ENCODE results near the gene ARAP3. TPM values are rescaled to one million over a fixed set of nuclear protein-coding genes. Genes with fewer than 3 reads are reported as not detected.

ARAP3 gene
- total RNA-seq, 1 donor from 2014 or later: 6.2 TPM

DNA sequence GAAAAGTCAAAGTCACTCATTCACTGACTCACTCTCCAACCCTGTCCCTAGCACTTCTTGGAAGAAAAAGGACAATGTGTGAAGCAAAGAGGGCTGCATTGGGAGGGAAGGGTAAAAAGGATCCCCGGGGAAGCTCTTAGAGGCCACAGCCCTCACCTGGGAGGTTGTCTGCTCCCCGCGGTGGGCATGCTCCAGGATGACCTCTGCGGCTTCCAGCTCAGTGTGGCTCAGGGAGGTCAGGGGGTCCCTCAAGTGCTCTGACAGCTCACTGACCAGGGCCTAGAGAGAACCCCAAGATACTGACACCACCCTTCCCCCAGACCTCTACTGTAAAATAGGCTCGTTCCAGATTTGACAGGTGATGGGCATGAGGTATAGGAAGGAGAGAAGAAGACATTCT lies 34.8 kb downstream of the ARAP3 start:
- no peak for DNase-seq (ENCODE audit: low spot score, unreplicated experiment)
- peaks cover 4% of the 10 kb centered on the region for H3K27me3 Mint-ChIP-seq
- TF ChIP-seq, protein P1, sequence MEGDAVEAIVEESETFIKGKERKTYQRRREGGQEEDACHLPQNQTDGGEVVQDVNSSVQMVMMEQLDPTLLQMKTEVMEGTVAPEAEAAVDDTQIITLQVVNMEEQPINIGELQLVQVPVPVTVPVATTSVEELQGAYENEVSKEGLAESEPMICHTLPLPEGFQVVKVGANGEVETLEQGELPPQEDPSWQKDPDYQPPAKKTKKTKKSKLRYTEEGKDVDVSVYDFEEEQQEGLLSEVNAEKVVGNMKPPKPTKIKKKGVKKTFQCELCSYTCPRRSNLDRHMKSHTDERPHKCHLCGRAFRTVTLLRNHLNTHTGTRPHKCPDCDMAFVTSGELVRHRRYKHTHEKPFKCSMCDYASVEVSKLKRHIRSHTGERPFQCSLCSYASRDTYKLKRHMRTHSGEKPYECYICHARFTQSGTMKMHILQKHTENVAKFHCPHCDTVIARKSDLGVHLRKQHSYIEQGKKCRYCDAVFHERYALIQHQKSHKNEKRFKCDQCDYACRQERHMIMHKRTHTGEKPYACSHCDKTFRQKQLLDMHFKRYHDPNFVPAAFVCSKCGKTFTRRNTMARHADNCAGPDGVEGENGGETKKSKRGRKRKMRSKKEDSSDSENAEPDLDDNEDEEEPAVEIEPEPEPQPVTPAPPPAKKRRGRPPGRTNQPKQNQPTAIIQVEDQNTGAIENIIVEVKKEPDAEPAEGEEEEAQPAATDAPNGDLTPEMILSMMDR (IDR thresholded peaks at IDR 0.05; ENCODE audit: unreplicated experiment): no peak
- H3K36me3 Mint-ChIP-seq (ENCODE audit: insufficient read depth): peaks cover 2% of the 10 kb centered on the region
- H3K9me3 Mint-ChIP-seq (ENCODE audit: low read depth): no peaks in the 10 kb centered on the region
- peaks cover 2% of the 10 kb centered on the region for H3K4me1 Mint-ChIP-seq (ENCODE audit: low read depth)
- no peak overlapping the region for H3K27ac Mint-ChIP-seq
- no peak overlapping the region for H3K4me3 Mint-ChIP-seq (ENCODE audit: low read depth)

DNA sequence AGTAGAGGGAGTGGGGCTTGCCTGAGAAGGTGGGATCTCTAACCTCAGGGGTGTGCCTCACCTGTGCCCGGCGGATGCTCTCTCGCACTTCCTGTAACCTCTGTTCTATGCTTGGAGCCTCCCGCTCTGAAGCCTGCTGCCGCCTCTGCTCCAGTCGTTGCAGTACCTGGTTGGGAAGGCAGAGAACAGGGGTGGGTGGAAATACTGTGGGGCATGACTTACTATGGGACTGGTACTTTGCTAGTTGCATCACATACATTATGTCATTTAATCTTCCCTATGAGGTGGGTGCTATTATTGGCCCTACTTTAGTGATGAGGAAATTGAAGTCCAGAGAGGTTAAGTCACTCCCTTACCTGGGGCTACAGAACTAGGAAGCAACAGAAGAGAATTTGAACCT lies 36.0 kb downstream of the ARAP3 start:
- H3K4me3 Mint-ChIP-seq (ENCODE audit: low read depth): no peak overlapping the region
- TF ChIP-seq, protein P1 (IDR thresholded peaks at IDR 0.05; ENCODE audit: unreplicated experiment): no peak
- H3K27me3 Mint-ChIP-seq: no peaks in the 10 kb centered on the region
- H3K36me3 Mint-ChIP-seq (ENCODE audit: insufficient read depth): peaks cover 2% of the 10 kb centered on the region
- H3K27ac Mint-ChIP-seq: no peak overlapping the region
- DNase-seq (ENCODE audit: low spot score, unreplicated experiment): no peak
- no peaks in the 10 kb centered on the region for H3K9me3 Mint-ChIP-seq (ENCODE audit: low read depth)
- no peaks in the 10 kb centered on the region for H3K4me1 Mint-ChIP-seq (ENCODE audit: low read depth)

DNA sequence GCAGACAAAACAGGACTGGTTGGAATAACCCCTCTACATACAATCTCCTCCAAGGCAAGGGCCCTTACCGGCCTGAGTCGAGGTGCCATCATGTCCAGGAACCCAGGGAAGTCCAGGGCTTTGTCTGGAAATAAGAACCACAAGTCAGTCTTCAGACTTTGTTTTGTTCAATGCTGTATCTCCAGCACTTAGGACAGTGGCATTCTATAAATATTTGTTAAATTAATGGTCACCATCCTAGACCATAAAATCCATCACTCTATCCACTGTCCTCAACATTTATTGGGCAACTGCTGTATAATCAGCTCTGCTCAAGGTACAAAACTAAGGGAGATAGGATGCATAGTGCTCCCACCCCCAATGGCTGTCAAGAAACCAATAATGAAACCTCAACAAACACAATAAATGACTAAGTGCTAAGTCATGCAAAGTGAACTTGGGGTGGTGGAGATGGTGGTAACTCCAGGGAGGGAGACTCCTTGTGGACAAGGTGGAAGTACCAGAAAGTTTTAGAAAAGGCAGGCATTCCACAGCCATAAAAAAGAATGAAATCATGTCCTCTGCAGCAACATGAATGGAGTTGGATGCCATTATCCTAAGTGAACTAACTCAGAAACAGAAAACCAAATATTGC lies 40.3 kb downstream of the ARAP3 start:
- no peaks in the 10 kb centered on the region for H3K9me3 Mint-ChIP-seq (ENCODE audit: low read depth)
- H3K27me3 Mint-ChIP-seq: peaks cover 6% of the 10 kb centered on the region
- no peak overlapping the region for H3K4me3 Mint-ChIP-seq (ENCODE audit: low read depth)
- H3K27ac Mint-ChIP-seq: no peak overlapping the region
- no peak for DNase-seq (ENCODE audit: low spot score, unreplicated experiment)
- H3K36me3 Mint-ChIP-seq (ENCODE audit: insufficient read depth): peaks cover 3% of the 10 kb centered on the region
- TF ChIP-seq, protein P1 (IDR thresholded peaks at IDR 0.05; ENCODE audit: unreplicated experiment): peak; percentile 20
- no peaks in the 10 kb centered on the region for H3K4me1 Mint-ChIP-seq (ENCODE audit: low read depth)

DNA sequence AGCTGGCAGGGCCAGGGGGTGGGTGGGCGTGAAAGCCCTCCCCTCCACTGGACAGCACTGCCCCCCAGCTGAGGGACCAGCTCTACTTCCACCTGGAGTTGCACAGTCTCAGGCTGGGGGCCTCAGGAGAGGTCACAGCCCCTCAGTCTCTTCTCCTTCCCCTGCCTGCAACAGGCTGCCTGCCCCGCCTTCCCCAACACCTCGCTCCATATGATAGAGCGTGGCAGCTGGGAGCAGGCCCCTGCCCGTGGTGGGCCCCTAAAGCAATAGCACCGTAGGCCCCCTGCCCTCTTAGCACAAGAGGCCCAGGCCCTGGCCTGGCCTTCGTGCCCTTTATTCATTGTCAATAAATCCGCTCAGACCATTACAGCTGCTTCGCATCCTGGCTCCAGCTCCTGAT lies 41.3 kb downstream of the ARAP3 start:
- Mint-ChIP-seq H3K27ac (no peak overlapping the region), H3K4me3 (ENCODE audit: low read depth) (no peak overlapping the region), H3K27me3 (peaks cover 6% of the 10 kb centered on the region), H3K9me3 (ENCODE audit: low read depth) (no peaks in the 10 kb centered on the region), H3K36me3 (ENCODE audit: insufficient read depth) (peaks cover 3% of the 10 kb centered on the region), H3K4me1 (ENCODE audit: low read depth) (peaks cover 6% of the 10 kb centered on the region)
- TF ChIP-seq, protein P1 (IDR thresholded peaks at IDR 0.05; ENCODE audit: unreplicated experiment): no peak
- no peak for DNase-seq (ENCODE audit: low spot score, unreplicated experiment)

DNA sequence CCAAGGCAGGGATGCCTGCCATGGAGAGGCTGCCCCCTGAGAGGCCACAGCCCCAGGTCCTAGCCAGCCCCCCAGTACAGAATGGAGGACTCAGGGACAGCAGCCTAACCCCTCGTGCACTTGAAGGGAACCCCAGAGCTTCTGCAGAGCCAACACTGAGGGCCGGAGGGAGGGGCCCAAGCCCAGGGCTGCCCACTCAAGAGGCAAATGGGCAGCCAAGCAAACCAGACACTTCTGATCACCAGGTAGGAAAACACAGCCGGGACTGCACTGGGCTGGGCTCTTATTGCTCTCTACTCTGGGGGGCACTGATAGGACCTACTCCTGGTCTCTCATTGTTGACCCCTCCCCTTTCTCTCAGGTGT lies 42.0 kb downstream of the ARAP3 start:
- no peak for DNase-seq (ENCODE audit: low spot score, unreplicated experiment)
- Mint-ChIP-seq H3K36me3 (ENCODE audit: insufficient read depth) (peaks cover 4% of the 10 kb centered on the region), H3K27ac (no peak overlapping the region), H3K9me3 (ENCODE audit: low read depth) (no peaks in the 10 kb centered on the region), H3K4me1 (ENCODE audit: low read depth) (peaks cover 11% of the 10 kb centered on the region), H3K4me3 (ENCODE audit: low read depth) (no peak overlapping the region), H3K27me3 (peaks cover 6% of the 10 kb centered on the region)
- TF ChIP-seq, protein P1 (IDR thresholded peaks at IDR 0.05; ENCODE audit: unreplicated experiment): no peak

Measured in progenitor cell of endocrine pancreas (in vitro differentiated cells).